Mucosa of descending colon (tissue), 3 donors: Measurements from ENCODE around the gene SLC4A8. TPM values are rescaled to one million over a fixed set of nuclear protein-coding genes. Genes with fewer than 3 reads are reported as not detected.

Source experiments
- ATAC-seq: fragments of 200-7000 bp; cut with Tn5 transposase; one replicate; pipeline ENCODE4 v1.9.1; 2020; ENCODE audit warnings: mild to moderate bottlenecking, moderate library complexity
- DNase-seq, 3 donors: peaks; one replicate each; pipeline ENCODE4 v3.0.0-alpha.2; 2020
- H3K36me3 ChIP-seq: fragments of 200-600 bp; one replicate; pipeline ENCODE4 v1.8.0; 2021; ENCODE audit warnings: low read depth, mild to moderate bottlenecking
- H3K4me1 ChIP-seq: fragments of 200-600 bp; one replicate; pipeline ENCODE4 v1.8.0; 2021; ENCODE audit warnings: low read depth, mild to moderate bottlenecking
- H3K4me3 ChIP-seq: fragments of 200-600 bp; one replicate; pipeline ENCODE4 v1.8.0; 2021; ENCODE audit warnings: mild to moderate bottlenecking
- H3K9me3 ChIP-seq: fragments of 200-600 bp; one replicate; pipeline ENCODE4 v1.8.0; 2021; ENCODE audit warnings: mild to moderate bottlenecking
- CTCF ChIP-seq: fragments of 200-600 bp; IDR thresholded peaks from one replicate; pipeline ENCODE4 v1.8.0; 2022; ENCODE audit warnings: antibody characterized with exemption, mild to moderate bottlenecking
- intact Hi-C, 2 donors: fragments of 100-400 bp; cut with DNase I in 1 of 2; cut with micrococcal nuclease in 1 of 2; formaldehyde crosslinking; loops; one replicate each; pipeline versions ENCODE4 v1.11.0 to v1.11.1; 2022; cut with DNase I, micrococcal nuclease
- total RNA-seq, 3 donors: library from RNA; stranded (reverse); fragmentation: NEBNext Ultra II Directional in 2 of 3; extraction: Animal tissue kit (Norgen Biotek cat#: 25700) in 2 of 3; gene quantifications; one replicate each; pipeline versions ENCODE4 v1.2.1 to v1.2.4, GENCODE V29; 2021 to 2023
- donor health status: DM: no; HTN: no; CAD: no; lungs with moderate emphysema.
- donor health status: DM: no; HTN: no; CAD: no.
- donor health status: DM: no; HTN: yes; CAD: no.

SLC4A8 gene
- total RNA-seq, 3 donors from 2014 or later, result 0.84 to 1.8 (median 1.5) TPM

GRCh38 chr12:51534216-51535074 is 109.8 kb downstream of the SLC4A8 start:
- Histone ChIP-seq H3K4me1 (no peaks in the 10 kb centered on the region), H3K4me3 (no peak overlapping the region), H3K36me3 (no peaks in the 10 kb centered on the region), H3K9me3 (no peaks in the 10 kb centered on the region)
- no peak for DNase-seq
- intact Hi-C loops, result loop anchor here (5.0 to 10.0 kb wide), 2 partner anchors 110 to 112 kb away; partner anchors contain the start of gene SLC4A8 (in 2 of the 2)
- TF ChIP-seq CTCF, result no peak
- ATAC-seq, result no peak

GRCh38 chr12:51536159-51536558 is 111.5 kb downstream of the SLC4A8 start:
- no peaks in the 10 kb centered on the region for H3K36me3 ChIP-seq
- no peak for DNase-seq
- TF ChIP-seq CTCF, result no peak
- H3K4me3 ChIP-seq, result no peak overlapping the region
- H3K4me1 ChIP-seq, result no peaks in the 10 kb centered on the region
- intact Hi-C loops, result loop anchor here in 1 of 2 donors (10.0 kb wide), 1 partner anchor 111 kb away; the partner anchor contains the start of gene SLC4A8
- no peaks in the 10 kb centered on the region for H3K9me3 ChIP-seq
- ATAC-seq, result no peak

- Histone ChIP-seq H3K36me3 (no peaks in the 10 kb centered on the region), H3K9me3 (no peaks in the 10 kb centered on the region), H3K4me3 (no peak overlapping the region), H3K4me1 (no peaks in the 10 kb centered on the region)
- intact Hi-C loops, result loop anchor here in 1 of 2 donors (10.0 kb wide), 1 partner anchor 113 kb away; the partner anchor contains the start of gene SLC4A8
- no peak for ATAC-seq
- no peak for TF ChIP-seq CTCF
- DNase-seq, result no peak
Measured at GRCh38 chr12:51538149-51538548, 113.5 kb downstream of the SLC4A8 start.

GRCh38 chr12:51538599-51538998 is 114.0 kb downstream of the SLC4A8 start:
- intact Hi-C loops, result loop anchor here in 1 of 2 donors (10.0 kb wide), 1 partner anchor 114 kb away; the partner anchor contains the start of gene SLC4A8
- Histone ChIP-seq H3K9me3 (no peaks in the 10 kb centered on the region), H3K4me1 (no peaks in the 10 kb centered on the region), H3K4me3 (no peak overlapping the region), H3K36me3 (no peaks in the 10 kb centered on the region)
- no peak for DNase-seq
- no peak for TF ChIP-seq CTCF
- ATAC-seq, result no peak

GRCh38 chr12:51540996-51541395 is 116.4 kb downstream of the SLC4A8 start:
- ATAC-seq (no peak), DNase-seq (no peak)
- H3K4me3 ChIP-seq, result no peak overlapping the region
- TF ChIP-seq CTCF, result no peak
- H3K4me1 ChIP-seq, result no peaks in the 10 kb centered on the region
- no peaks in the 10 kb centered on the region for H3K9me3 ChIP-seq
- intact Hi-C loops, result no loop called here
- H3K36me3 ChIP-seq, result no peaks in the 10 kb centered on the region
